Pancreas (tissue), 10 donors: ENCODE data around the gene TICRR. TPM values are rescaled to one million over a fixed set of nuclear protein-coding genes. Genes with fewer than 3 reads are reported as not detected.

Source experiments
- ATAC-seq, 4 donors: fragments of 200-7000 bp; cut with Tn5 transposase; one replicate each; pipeline versions ENCODE4 v1.8.0 to v1.9.1; 2020; ENCODE audit warnings: mild to moderate bottlenecking in 4 of 4, moderate library complexity in 4 of 4
- DNase-seq, 6 donors: peaks; one replicate each; pipeline ENCODE4 v3.0.0-alpha.2; 2020
- FAIRE-seq: peaks from 2 replicates; lab custom pipeline; 2012; peaks lifted over from hg19 to GRCh38; lab: Jason Lieb, UNC
- H3K27ac ChIP-seq, 4 donors: fragments of 200-600 bp; sonication (generic); 1 replicate in 3 of 4; 2 replicates in 1 of 4; pipeline versions ENCODE4 v1.5.0 to v1.8.0; 2020
- H3K27me3 ChIP-seq, 4 donors: fragments of 200-600 bp; one replicate each; pipeline ENCODE4 v1.8.0; 2021
- H3K36me3 ChIP-seq, 3 donors: fragments of 200-600 bp; sonication (generic) in 1 of 3; one replicate each; pipeline versions ENCODE4 v1.5.0 to v1.8.0; 2020 to 2021
- H3K4me1 ChIP-seq, 3 donors: fragments of 200-600 bp; one replicate each; pipeline ENCODE4 v1.8.0; 2021
- H3K4me3 ChIP-seq, 4 donors: fragments of 200-600 bp; sonication (generic) in 2 of 4; one replicate each; pipeline versions ENCODE4 v1.5.0 to v1.8.0; 2020 to 2021
- H3K9me3 ChIP-seq, 4 donors: fragments of 200-600 bp; one replicate each; pipeline ENCODE4 v1.8.0; 2021
- WGBS, 2 donors: extraction: QIAGEN DNeasy Blood & Tissue Kit; methylation state at CpG; one replicate each; pipeline ENCODE4 v1.1.7; 2013; 5-methylcytosine and 5-hydroxymethylcytosine counted together
- intact Hi-C, 3 donors: fragments of 100-400 bp; cut with DNase I; formaldehyde crosslinking; loops; one replicate each; pipeline versions ENCODE4 v1.11.1 to v1.14.2; 2022
- polyA plus RNA-seq, 2 donors: library from polyadenylated mRNA; stranded (reverse); fragments of 200-250 nt; gene quantifications; one replicate each; pipeline ENCODE4 v1.2.3, GENCODE V29; 2013
- total RNA-seq, 6 donors: library from RNA; stranded (reverse); fragmentation: NEBNext Ultra II Directional in 4 of 6; extraction: Animal tissue kit (Norgen Biotek cat#: 25700) in 4 of 6; gene quantifications; one replicate each; pipeline versions ENCODE4 v1.2.1 to v1.2.4, GENCODE V29; 2021 to 2023
- TF ChIP-seq, protein P1 (sequence below), 4 donors: fragments of 200-600 bp; sonication (generic) in 3 of 4; IDR thresholded peaks; one replicate each; pipeline versions ENCODE4 v1.5.0 to v1.8.0; 2021; ENCODE audit warnings: antibody characterized with exemption in 4 of 4
- donor health status: healthy with polysubstance abuse.
- donor health status: DM: no; HTN: no; CAD: no; lungs with moderate emphysema.
- donor health status: DM: no; HTN: no; CAD: no.
- donor health status: control.
- donor health status: control.
- donor health status: Bipolar disorder and iron deficiency.
- donor health status: DM: yes; HTN: yes; CAD: no.
- donor health status: DM: no; HTN: no; CAD: no.
- donor health status: DM: no; HTN: no; CAD: no.
- donor health status: DM: yes; HTN: yes; CAD: no.

The TICRR gene
- total and polyA plus RNA-seq, 8 donors = 0.03 to 0.18 (median 0.13) TPM; not detected in 3

- DNase-seq (no peak), ATAC-seq (no peak)
These were observed 97.2 kb downstream of the TICRR start for GRCh38 chr15:89672221-89673164.

GRCh38 chr15:89673165-89673512 lies 97.9 kb downstream of the TICRR start:
- H3K4me3 ChIP-seq = no peak overlapping the region
- no peak overlapping the region for H3K27ac ChIP-seq
- no peaks in the 10 kb centered on the region for H3K27me3 ChIP-seq
- DNase-seq = no peak
- no peaks in the 10 kb centered on the region for H3K9me3 ChIP-seq
- ATAC-seq = peak in 3 of 4 donors; percentile 15 to 50 (median 42)
- FAIRE-seq = no peak
- TF ChIP-seq, protein P1, sequence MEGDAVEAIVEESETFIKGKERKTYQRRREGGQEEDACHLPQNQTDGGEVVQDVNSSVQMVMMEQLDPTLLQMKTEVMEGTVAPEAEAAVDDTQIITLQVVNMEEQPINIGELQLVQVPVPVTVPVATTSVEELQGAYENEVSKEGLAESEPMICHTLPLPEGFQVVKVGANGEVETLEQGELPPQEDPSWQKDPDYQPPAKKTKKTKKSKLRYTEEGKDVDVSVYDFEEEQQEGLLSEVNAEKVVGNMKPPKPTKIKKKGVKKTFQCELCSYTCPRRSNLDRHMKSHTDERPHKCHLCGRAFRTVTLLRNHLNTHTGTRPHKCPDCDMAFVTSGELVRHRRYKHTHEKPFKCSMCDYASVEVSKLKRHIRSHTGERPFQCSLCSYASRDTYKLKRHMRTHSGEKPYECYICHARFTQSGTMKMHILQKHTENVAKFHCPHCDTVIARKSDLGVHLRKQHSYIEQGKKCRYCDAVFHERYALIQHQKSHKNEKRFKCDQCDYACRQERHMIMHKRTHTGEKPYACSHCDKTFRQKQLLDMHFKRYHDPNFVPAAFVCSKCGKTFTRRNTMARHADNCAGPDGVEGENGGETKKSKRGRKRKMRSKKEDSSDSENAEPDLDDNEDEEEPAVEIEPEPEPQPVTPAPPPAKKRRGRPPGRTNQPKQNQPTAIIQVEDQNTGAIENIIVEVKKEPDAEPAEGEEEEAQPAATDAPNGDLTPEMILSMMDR (IDR thresholded peaks at IDR 0.05) = no peak
- no peaks in the 10 kb centered on the region for H3K36me3 ChIP-seq
- H3K4me1 ChIP-seq = no peaks in the 10 kb centered on the region
- intact Hi-C loops = no loop called here
- WGBS, 2 donors = 73 to 74% methylated on average over 12 of the region's 12 CpGs

More at GRCh38 chr15:89672221-89673164, 97.2 kb downstream of the TICRR start:
- no peaks in the 10 kb centered on the region for H3K9me3 ChIP-seq
- H3K27me3 ChIP-seq = no peaks in the 10 kb centered on the region
- H3K27ac ChIP-seq = no peak overlapping the region
- no peak for FAIRE-seq
- H3K4me1 ChIP-seq = no peaks in the 10 kb centered on the region
- intact Hi-C loops = no loop called here
- no peak overlapping the region for H3K4me3 ChIP-seq
- 94% methylated on average over 12 of the region's 12 CpGs for WGBS, 2 donors
- TF ChIP-seq, protein P1 (IDR thresholded peaks at IDR 0.05) = no peak
- no peaks in the 10 kb centered on the region for H3K36me3 ChIP-seq

DNA sequence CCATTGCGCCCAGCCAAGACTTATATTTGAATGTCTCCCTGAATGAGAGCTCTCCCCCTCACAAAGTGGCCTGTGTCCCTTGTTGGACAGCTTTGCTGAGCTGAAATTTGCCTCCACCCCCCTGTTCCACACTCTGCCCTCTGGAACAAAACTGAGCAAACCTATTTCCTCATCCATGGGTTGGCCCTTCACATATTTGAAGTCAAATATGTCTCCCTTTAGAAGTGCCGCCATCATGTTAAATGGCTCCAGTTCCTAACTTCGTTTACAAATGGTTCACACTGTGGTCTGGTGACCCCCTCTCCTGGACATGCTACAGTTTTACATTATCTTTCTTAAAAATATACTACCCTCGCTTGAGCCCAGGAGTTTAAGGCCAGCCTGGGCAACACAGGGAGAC lies 99.3 kb downstream of the TICRR start:
- DNase-seq (no peak), ATAC-seq (no peak)

DNA sequence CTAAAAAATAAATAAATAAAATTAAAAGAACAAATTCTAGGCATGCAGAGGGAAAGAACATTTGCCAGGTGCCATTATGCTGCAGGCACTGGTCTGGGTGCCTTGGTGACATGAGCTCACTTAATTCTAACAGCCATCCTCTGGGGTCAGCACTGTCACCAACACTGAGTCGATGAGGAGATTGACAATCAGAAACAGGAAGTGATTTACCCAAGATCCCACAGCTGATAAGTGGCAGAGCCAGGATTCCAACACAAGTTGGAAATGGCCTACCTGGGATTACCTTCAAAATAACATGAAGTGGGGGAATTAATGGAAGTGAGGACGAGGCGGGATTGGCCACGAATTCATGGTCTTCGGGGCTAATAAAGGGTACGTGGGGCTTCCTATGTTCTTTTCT lies 100.3 kb downstream of the TICRR start:
- WGBS, 2 donors = 68 to 88% methylated on average over 6 of the region's 6 CpGs
- TF ChIP-seq, protein P1 (IDR thresholded peaks at IDR 0.05) = no peak
- no peaks in the 10 kb centered on the region for H3K27me3 ChIP-seq
- H3K9me3 ChIP-seq = no peaks in the 10 kb centered on the region
- no peak overlapping the region for H3K4me3 ChIP-seq
- peaks cover 11 to 15% (median 13%) of the 10 kb centered on the region in 3 donors for H3K4me1 ChIP-seq
- intact Hi-C loops = no loop called here
- H3K36me3 ChIP-seq = no peaks in the 10 kb centered on the region
- ATAC-seq (no peak), DNase-seq (no peak), FAIRE-seq (no peak)
- H3K27ac ChIP-seq = no peak overlapping the region

More for the DNA sequence above, 99.3 kb downstream of the TICRR start:
- H3K4me1 ChIP-seq = peaks cover 4 to 7% (median 5%) of the 10 kb centered on the region in 3 donors
- H3K4me3 ChIP-seq = no peak overlapping the region
- TF ChIP-seq, protein P1 (IDR thresholded peaks at IDR 0.05) = no peak
- 84 to 86% methylated on average over 4 of the region's 4 CpGs for WGBS, 2 donors
- H3K9me3 ChIP-seq = no peaks in the 10 kb centered on the region
- intact Hi-C loops = no loop called here
- no peak for FAIRE-seq
- H3K36me3 ChIP-seq = no peaks in the 10 kb centered on the region
- no peak overlapping the region for H3K27ac ChIP-seq
- no peaks in the 10 kb centered on the region for H3K27me3 ChIP-seq

DNA sequence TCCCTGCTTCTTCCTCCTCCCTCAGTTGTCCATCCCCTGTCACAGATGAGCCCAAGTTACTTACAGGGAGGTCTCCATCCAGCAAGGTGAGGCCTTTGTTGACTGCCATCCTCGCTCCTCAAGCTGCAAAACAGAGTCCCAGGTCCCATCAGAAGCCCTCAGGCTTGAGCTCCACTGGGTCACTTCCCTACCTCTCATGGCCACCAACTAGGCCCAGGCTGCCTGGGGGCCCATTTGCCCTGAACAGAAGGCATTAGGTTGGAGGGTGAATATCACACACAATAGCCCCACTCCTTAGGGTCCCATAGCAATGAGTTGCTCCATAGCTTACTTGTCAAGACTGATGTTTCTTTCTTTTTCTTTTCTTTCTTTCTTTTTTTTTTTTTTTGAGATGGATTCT lies 102.1 kb downstream of the TICRR start:
- FAIRE-seq = no peak

More for the DNA sequence above, 102.1 kb downstream of the TICRR start:
- DNase-seq = no peak
- intact Hi-C loops = no loop called here
- H3K27ac ChIP-seq = no peak overlapping the region
- TF ChIP-seq, protein P1 (IDR thresholded peaks at IDR 0.05) = no peak
- H3K4me1 ChIP-seq = peaks cover 27 to 33% (median 30%) of the 10 kb centered on the region in 3 donors
- no peaks in the 10 kb centered on the region for H3K36me3 ChIP-seq
- 93 to 100% methylated on average over 1 of the region's 1 CpG for WGBS, 2 donors
- no peak overlapping the region for H3K4me3 ChIP-seq
- H3K9me3 ChIP-seq = no peaks in the 10 kb centered on the region
- ATAC-seq = no peak
- no peaks in the 10 kb centered on the region for H3K27me3 ChIP-seq
